A549 treated with DMSO at 1 μM for 4 hours (cell line): ENCODE measurements around the gene TCP11X1. TPM values are rescaled to one million over a fixed set of nuclear protein-coding genes. Genes with fewer than 3 reads are reported as not detected.

ENCODE experiments used
- total RNA-seq: library from RNA; stranded (reverse); fragments of 200-300 nt; extraction: Qiagen RNA extraction; gene quantifications from 5 replicates; pipeline ENCODE4 v1.2.3, GENCODE V29; 2022; ENCODE audit warnings: low read depth

Gene TCP11X1
- total RNA-seq = not detected in 5 replicates

GRCh38 chrX:102214986-102215385, at the start of gene TCP11X1:
TSS of gene TCP11X1 (plus strand) at chrX:102215301.

GRCh38 chrX:102246893-102247292, 31.8 kb downstream of the TCP11X1 start, which contains the start of gene NXF2:
TSS of gene NXF2 (plus strand) at chrX:102247167. CDS start at chrX:102307079, 59,912 bp downstream.

Other genes with a start within 250 kb of the TCP11X1 start
- not detected in 5 replicates for gene TCEAL2, start 89.6 kb upstream of the TCP11X1 start, total RNA-seq
- gene TCEAL6, start 72.8 kb upstream of the TCP11X1 start, total RNA-seq = not detected in 5 replicates
- not detected in 5 replicates for gene BEX5, start 59.3 kb upstream of the TCP11X1 start, total RNA-seq
- gene NXF2, start 31.9 kb downstream of the TCP11X1 start, total RNA-seq = not detected in 5 replicates
- gene NXF2B, start 224.7 kb downstream of the TCP11X1 start, total RNA-seq = not detected in 5 replicates